ENCODE data around the gene DNASE1L3.

DNA sequence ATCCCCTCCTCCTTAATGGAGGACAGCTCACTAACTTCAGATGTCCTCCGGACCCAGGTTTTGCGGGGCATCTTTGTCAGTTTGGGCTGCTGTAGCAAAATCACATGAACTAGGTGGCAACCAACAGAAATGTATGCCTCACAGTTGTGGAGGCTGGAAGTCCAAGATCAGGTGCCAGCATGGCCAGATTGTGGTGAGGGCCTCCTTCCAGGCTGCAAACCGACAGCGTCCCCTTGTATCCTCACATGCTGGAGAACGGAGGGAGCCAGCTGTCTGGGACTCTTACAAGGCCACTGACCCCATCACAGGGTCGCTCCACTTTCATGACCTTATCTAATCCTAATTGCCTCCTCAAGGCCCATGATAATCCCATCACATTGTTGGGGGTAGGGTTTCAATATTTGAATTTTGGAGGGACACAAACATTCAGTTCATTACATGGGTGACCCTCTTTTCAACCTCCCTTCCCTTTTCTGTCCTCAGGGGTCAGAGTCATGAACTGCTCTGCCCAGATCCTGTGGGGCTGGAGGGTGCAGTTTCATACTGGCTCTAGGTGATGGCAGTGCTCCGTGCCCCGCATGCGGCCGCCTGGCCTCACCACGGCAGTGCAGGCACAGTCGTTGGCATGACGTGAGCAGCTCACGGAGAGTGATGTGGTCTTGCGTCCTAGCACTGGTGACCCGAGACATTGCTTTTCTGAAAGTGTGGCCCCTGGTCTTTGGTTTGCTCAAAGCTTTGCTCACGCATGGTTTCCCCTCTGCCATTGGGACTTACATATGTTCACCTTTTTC lies 58.4 kb downstream of the DNASE1L3 start:
- no peak for TF ChIP-seq POLR2A (IDR thresholded peaks at IDR 0.05; ENCODE audit: low read depth, low read length)
- TF ChIP-seq CHD1 (IDR thresholded peaks at IDR 0.05; ENCODE audit: low read depth, low read length): no peak
- no peak for TF ChIP-seq MAFK (IDR thresholded peaks at IDR 0.05; ENCODE audit: low read depth, low read length)
- TF ChIP-seq CEBPB (IDR thresholded peaks at IDR 0.05; ENCODE audit: low read depth, low read length): no peak
- TF ChIP-seq, protein P1, sequence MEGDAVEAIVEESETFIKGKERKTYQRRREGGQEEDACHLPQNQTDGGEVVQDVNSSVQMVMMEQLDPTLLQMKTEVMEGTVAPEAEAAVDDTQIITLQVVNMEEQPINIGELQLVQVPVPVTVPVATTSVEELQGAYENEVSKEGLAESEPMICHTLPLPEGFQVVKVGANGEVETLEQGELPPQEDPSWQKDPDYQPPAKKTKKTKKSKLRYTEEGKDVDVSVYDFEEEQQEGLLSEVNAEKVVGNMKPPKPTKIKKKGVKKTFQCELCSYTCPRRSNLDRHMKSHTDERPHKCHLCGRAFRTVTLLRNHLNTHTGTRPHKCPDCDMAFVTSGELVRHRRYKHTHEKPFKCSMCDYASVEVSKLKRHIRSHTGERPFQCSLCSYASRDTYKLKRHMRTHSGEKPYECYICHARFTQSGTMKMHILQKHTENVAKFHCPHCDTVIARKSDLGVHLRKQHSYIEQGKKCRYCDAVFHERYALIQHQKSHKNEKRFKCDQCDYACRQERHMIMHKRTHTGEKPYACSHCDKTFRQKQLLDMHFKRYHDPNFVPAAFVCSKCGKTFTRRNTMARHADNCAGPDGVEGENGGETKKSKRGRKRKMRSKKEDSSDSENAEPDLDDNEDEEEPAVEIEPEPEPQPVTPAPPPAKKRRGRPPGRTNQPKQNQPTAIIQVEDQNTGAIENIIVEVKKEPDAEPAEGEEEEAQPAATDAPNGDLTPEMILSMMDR (conservative IDR thresholded peaks at IDR 0.05; ENCODE audit: low read depth, low read length): no peak
- TF ChIP-seq RAD21 (IDR thresholded peaks at IDR 0.05; ENCODE audit: low read length): no peak
- TF ChIP-seq RCOR1 (IDR thresholded peaks at IDR 0.05; ENCODE audit: insufficient replicate concordance, low read length): no peak
- TF ChIP-seq RFX5 (IDR thresholded peaks at IDR 0.05; ENCODE audit: low read depth, low read length): no peak
- no peak for TF ChIP-seq BHLHE40 (IDR thresholded peaks at IDR 0.05; ENCODE audit: low read depth, low read length)
- no peak for TF ChIP-seq SMC3 (IDR thresholded peaks at IDR 0.05; ENCODE audit: low read depth, low read length)
- no peak for TF ChIP-seq FOS (IDR thresholded peaks at IDR 0.05; ENCODE audit: low read depth, low read length)

All from IMR-90 (cell line).